ENCODE results near the gene BICRA. TPM values are rescaled to one million over a fixed set of nuclear protein-coding genes. Genes with fewer than 3 reads are reported as not detected.
A peak's percentile ranks its signal among the peaks of the same experiment; 100 is the strongest.

Gene BICRA
- total and polyA plus RNA-seq, 9 of the 15 experiments (the other 6 are each of a cell fraction or from before 2014, with no cell fraction given) = 0.01 to 8.8 (median 1.2) TPM

- no peak overlapping the region for H2AFZ ChIP-seq (ENCODE audit: low read depth, low read length)
- no peak overlapping the region for H3K27ac ChIP-seq (ENCODE audit: extremely low read depth, low read depth, low read length)
- H3K36me3 ChIP-seq (ENCODE audit: control insufficient read depth, insufficient read depth, low read length) = 0 out of 3 replicates have a peak, but pooled peaks cover 6% of the 10 kb centered on the region
- in situ Hi-C loops (cut with MboI) (no loop called here), intact Hi-C loops (cut with micrococcal nuclease) (no loop called here)
- peaks cover 16 to 22% of the 10 kb centered on the region in 2 experiments for H3K4me1 ChIP-seq (replicated peaks in 1 of 2; ENCODE audit: control insufficient read depth in 2 of 2, insufficient read depth in 2 of 2, low read length in 2 of 2)
- H3K4me3 ChIP-seq = no peak overlapping the region
- H4K20me1 ChIP-seq (replicated peaks; ENCODE audit: control insufficient read depth, insufficient read depth, low read length) = peaks cover 14% of the 10 kb centered on the region
- FAIRE-seq = no peak
- 55% methylated on average over 6 of the region's 6 CpGs for WGBS (ENCODE audit: insufficient coverage, low coverage, missing lambda C conversion rate)
- H3K27me3 ChIP-seq (ENCODE audit: control insufficient read depth in 2 of 2, insufficient read depth in 2 of 2, low read length in 2 of 2) = no peaks in the 10 kb centered on the region
- no peak for ATAC-seq
- peaks cover 3% of the 10 kb centered on the region for H3K9me1 ChIP-seq (ENCODE audit: control insufficient read depth, insufficient read depth, low read length)
- H3K9ac ChIP-seq (ENCODE audit: insufficient read depth in 1 of 2, low read depth in 2 of 2, low read length in 2 of 2) = no peak overlapping the region
- no peaks in the 10 kb centered on the region for H3K9me3 ChIP-seq (replicated peaks; ENCODE audit: control insufficient read depth, insufficient read depth, low read depth, low read length)
- ChIA-PET CTCF (ENCODE audit: low intra/inter-chr PET ratio) (no interaction called here), POLR2A (interaction anchor here (1.4 kb wide), 1 partner anchor 12 kb away, joined by 5 read pairs; no protein-coding TSS in a partner anchor)
- TF ChIP-seq POLR2AphosphoS2 (IDR thresholded peaks at IDR 0.05; ENCODE audit: low read length) (no peak), GTF2B (IDR thresholded peaks at IDR 0.05; ENCODE audit: extremely low read depth, insufficient read length) (no peak)
- no peak for DNase-seq (ENCODE audit: extremely low read depth in 1 of 4, low spot score in 3 of 4)
- peaks cover 11% of the 10 kb centered on the region; the same call in 2 of the 3 replicates for H3K79me2 ChIP-seq (ENCODE audit: control insufficient read depth, insufficient read depth, low read length)
- H3K4me2 ChIP-seq (ENCODE audit: insufficient read depth, low read length) = no peak overlapping the region
- BruUV-seq (replicated peaks) = no TSS peak
These were observed 51.5 kb downstream of the BICRA start for GRCh38 chr19:47660435-47660832.

DNA sequence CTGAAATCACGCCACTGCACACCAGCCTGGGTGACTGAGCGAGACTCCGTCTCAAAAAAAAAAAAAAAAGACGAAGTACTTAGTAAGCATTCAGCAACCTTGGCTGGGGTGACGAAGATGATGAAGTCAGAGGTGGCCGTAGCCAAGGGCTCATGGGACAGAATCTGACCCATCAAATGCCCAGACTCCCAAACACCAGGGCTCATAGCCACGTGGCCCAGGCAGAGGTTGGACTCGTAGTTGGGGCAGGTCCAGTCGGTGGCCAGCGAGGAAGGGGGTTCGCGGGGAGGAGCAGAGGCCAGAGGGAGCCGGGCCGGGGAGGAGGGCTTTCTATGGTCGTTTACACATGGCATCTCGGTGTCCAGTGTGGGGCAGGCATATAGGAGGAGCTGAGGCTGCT is 52.2 kb downstream of the BICRA start:
- no peak overlapping the region for H2AFZ ChIP-seq (ENCODE audit: low read depth, low read length)
- no TSS peak for BruUV-seq (replicated peaks)
- DNase-seq (ENCODE audit: extremely low read depth in 1 of 4, low spot score in 3 of 4) = no peak
- in situ Hi-C loops (cut with MboI) = no loop called here
- H3K79me2 ChIP-seq (ENCODE audit: control insufficient read depth, insufficient read depth, low read length) = peaks cover 11% of the 10 kb centered on the region; the same call in 2 of the 3 replicates
- 73% methylated on average over 8 of the region's 16 CpGs for WGBS (ENCODE audit: insufficient coverage, low coverage, missing lambda C conversion rate)
- no peak overlapping the region for H3K27ac ChIP-seq (ENCODE audit: extremely low read depth, low read depth, low read length)
- ATAC-seq = no peak
- H3K27me3 ChIP-seq (ENCODE audit: control insufficient read depth in 2 of 2, insufficient read depth in 2 of 2, low read length in 2 of 2) = no peaks in the 10 kb centered on the region
- FAIRE-seq = no peak
- H4K20me1 ChIP-seq (replicated peaks; ENCODE audit: control insufficient read depth, insufficient read depth, low read length) = peaks cover 14% of the 10 kb centered on the region
- 0 out of 3 replicates have a peak, but pooled peaks cover 6% of the 10 kb centered on the region for H3K36me3 ChIP-seq (ENCODE audit: control insufficient read depth, insufficient read depth, low read length)
- intact Hi-C loops (cut with micrococcal nuclease) = no loop called here
- peaks cover 3% of the 10 kb centered on the region for H3K9me1 ChIP-seq (ENCODE audit: control insufficient read depth, insufficient read depth, low read length)
- CTCF ChIA-PET (ENCODE audit: low intra/inter-chr PET ratio) = no interaction called here
- H3K9ac ChIP-seq (ENCODE audit: insufficient read depth in 1 of 2, low read depth in 2 of 2, low read length in 2 of 2) = peak overlapping the region in 1 of 2 experiments; percentile 46; a peak in 1 of 4 replicates
- H3K4me2 ChIP-seq (ENCODE audit: insufficient read depth, low read length) = no peak overlapping the region
- H3K4me3 ChIP-seq = no peak overlapping the region
- H3K4me1 ChIP-seq (replicated peaks in 1 of 2; ENCODE audit: control insufficient read depth in 2 of 2, insufficient read depth in 2 of 2, low read length in 2 of 2) = peaks cover 19 to 22% of the 10 kb centered on the region in 2 experiments
- POLR2A ChIA-PET = no interaction called here
- H3K9me3 ChIP-seq (replicated peaks; ENCODE audit: control insufficient read depth, insufficient read depth, low read depth, low read length) = no peaks in the 10 kb centered on the region
- no peak for TF ChIP-seq ARID1B (IDR thresholded peaks at IDR 0.05)
- TF ChIP-seq TCF7L2 (IDR thresholded peaks at IDR 0.05; ENCODE audit: low read depth, low read length) = no peak
- no peak for TF ChIP-seq ZNF274 (IDR thresholded peaks at IDR 0.05; ENCODE audit: borderline replicate concordance, low read depth, low read length)
- no peak for TF ChIP-seq ILF3 (IDR thresholded peaks at IDR 0.05; ENCODE audit: borderline replicate concordance)
- TF ChIP-seq ZNF175 (CRISPR knock-in tag; IDR thresholded peaks at IDR 0.05; ENCODE audit: low read depth) = no peak
- no peak for TF ChIP-seq SMARCB1 (IDR thresholded peaks at IDR 0.05; ENCODE audit: insufficient read length, low read depth)
- TF ChIP-seq HMG20B (CRISPR knock-in tag; IDR thresholded peaks at IDR 0.05) = no peak
- TF ChIP-seq HINFP (tag; conservative IDR thresholded peaks at IDR 0.05; ENCODE audit: low read depth) = no peak
- TF ChIP-seq, protein P1, sequence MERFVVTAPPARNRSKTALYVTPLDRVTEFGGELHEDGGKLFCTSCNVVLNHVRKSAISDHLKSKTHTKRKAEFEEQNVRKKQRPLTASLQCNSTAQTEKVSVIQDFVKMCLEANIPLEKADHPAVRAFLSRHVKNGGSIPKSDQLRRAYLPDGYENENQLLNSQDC (CRISPR knock-in tag; IDR thresholded peaks at IDR 0.05) = no peak
- no peak for TF ChIP-seq KDM4B (IDR thresholded peaks at IDR 0.05; ENCODE audit: borderline replicate concordance in 2 of 2, low read depth in 1 of 2)
- no peak for TF ChIP-seq EWSR1 (IDR thresholded peaks at IDR 0.05; ENCODE audit: borderline replicate concordance, low read depth, partially characterized antibody)

Measured in K562 (cell line).